Astrocyte (in vitro differentiated cells and primary cell): ENCODE results near the gene LMX1B.

Experiments
- EZH2 ChIP-seq: IDR thresholded peaks from 2 replicates; pipeline ENCODE4 v1.6.1; 2012; ENCODE audit warnings: mild to moderate bottlenecking, low read length, inconsistent platforms; ENCODE audit not compliant: insufficient read depth
- TF ChIP-seq, protein P1 (sequence below): IDR thresholded peaks from 2 replicates; pipeline ENCODE4 v1.5.1; 2011; ENCODE audit warnings: low read depth, mild to moderate bottlenecking, inconsistent platforms, low read length, moderate library complexity; ENCODE audit not compliant: insufficient read depth

DNA sequence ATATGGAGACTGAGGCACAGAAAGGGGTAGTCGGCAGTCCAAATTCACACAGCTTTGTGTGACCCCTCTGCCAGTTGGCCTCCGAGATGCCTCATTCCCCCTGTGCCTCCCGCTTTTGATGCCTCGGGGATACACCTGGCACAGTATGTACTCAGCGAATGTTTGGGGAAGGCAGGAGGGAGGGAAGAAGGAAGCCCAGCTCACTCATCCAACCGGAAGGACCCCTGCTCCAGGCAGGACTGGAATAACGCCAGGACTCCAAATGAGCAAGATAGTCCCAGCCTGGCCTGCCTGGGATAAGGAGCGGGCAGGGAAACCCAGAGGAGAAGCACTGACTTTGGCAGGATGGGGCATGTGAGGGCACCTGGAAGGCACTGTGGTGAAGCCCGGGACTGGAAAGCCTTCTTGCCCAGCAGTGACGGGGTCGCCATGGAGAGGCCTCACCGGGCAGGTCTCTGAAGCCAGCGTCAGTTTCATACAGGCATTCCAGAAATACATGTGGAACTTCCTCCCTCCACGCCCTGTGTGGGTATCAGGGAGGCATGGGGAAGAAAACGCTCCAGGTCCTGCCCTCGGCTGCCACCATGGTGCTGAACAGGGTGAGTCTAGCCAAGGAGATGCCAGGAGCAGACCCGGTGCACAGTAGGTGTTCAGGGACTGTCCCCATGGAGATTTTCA, 20.3 kb downstream of the LMX1B start:
- no peak for TF ChIP-seq EZH2
- TF ChIP-seq, protein P1, sequence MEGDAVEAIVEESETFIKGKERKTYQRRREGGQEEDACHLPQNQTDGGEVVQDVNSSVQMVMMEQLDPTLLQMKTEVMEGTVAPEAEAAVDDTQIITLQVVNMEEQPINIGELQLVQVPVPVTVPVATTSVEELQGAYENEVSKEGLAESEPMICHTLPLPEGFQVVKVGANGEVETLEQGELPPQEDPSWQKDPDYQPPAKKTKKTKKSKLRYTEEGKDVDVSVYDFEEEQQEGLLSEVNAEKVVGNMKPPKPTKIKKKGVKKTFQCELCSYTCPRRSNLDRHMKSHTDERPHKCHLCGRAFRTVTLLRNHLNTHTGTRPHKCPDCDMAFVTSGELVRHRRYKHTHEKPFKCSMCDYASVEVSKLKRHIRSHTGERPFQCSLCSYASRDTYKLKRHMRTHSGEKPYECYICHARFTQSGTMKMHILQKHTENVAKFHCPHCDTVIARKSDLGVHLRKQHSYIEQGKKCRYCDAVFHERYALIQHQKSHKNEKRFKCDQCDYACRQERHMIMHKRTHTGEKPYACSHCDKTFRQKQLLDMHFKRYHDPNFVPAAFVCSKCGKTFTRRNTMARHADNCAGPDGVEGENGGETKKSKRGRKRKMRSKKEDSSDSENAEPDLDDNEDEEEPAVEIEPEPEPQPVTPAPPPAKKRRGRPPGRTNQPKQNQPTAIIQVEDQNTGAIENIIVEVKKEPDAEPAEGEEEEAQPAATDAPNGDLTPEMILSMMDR: no peak
